ENCODE results near the gene DAB1. TPM values are rescaled to one million over a fixed set of nuclear protein-coding genes. Genes with fewer than 3 reads are reported as not detected.

The DAB1 gene
- total and polyA plus RNA-seq, 7 donors = under 0.01 to 1.1 (median 0.75) TPM; not detected in 1

DNA sequence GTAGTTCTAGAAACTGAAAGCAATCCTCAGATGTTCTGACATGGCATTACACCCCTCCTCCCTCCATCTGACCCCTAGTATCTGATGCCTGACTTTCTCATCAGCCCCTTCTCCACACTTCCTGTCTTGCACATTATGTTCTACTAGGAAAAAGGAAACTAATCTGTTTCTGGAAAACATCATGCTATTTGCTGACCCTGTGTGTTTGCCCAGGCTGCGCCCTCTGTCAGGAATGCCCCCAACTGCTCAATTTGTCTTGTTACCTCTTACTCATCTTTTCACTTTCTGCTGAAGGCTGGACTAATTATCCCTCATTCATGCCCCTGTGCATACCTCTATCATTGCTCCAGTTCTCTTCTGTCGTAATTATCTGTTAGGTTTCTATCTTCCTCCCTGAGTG, 37.5 kb upstream of the DAB1 start:
- intact Hi-C loops (cut with DNase I) = no loop called here
- no peaks in the 10 kb centered on the region for H3K36me3 ChIP-seq
- 38 to 72% methylated on average over 2 of the region's 2 CpGs for WGBS, 2 donors
- H3K4me3 ChIP-seq = no peak overlapping the region
- no peaks in the 10 kb centered on the region for H3K9me3 ChIP-seq
- TF ChIP-seq POLR2AphosphoS5 (IDR thresholded peaks at IDR 0.05) (no peak), POLR2A (IDR thresholded peaks at IDR 0.05) (no peak), CTCF (IDR thresholded peaks at IDR 0.05) (no peak), EP300 (IDR thresholded peaks at IDR 0.05) (no peak)
- DNase-seq = no peak
- no peak overlapping the region for H3K27ac ChIP-seq
- no peaks in the 10 kb centered on the region for H3K27me3 ChIP-seq
- no peaks in the 10 kb centered on the region for H3K4me1 ChIP-seq

GRCh38 chr1:57451516-57451915, 27.7 kb upstream of the DAB1 start:
- Histone ChIP-seq H3K27ac (no peak overlapping the region), H3K4me3 (no peak overlapping the region), H3K27me3 (no peaks in the 10 kb centered on the region), H3K36me3 (no peaks in the 10 kb centered on the region), H3K9me3 (no peaks in the 10 kb centered on the region), H3K4me1 (no peaks in the 10 kb centered on the region)
- TF ChIP-seq CTCF (IDR thresholded peaks at IDR 0.05) (no peak), POLR2A (IDR thresholded peaks at IDR 0.05) (no peak), EP300 (IDR thresholded peaks at IDR 0.05) (no peak), POLR2AphosphoS5 (IDR thresholded peaks at IDR 0.05) (no peak)
- WGBS, 2 donors = 71 to 75% methylated on average over 5 of the region's 5 CpGs
- intact Hi-C loops (cut with DNase I) = no loop called here
- no peak for DNase-seq

GRCh38 chr1:57450981-57451380, 27.1 kb upstream of the DAB1 start:
- intact Hi-C loops (cut with DNase I) = no loop called here
- no peak for DNase-seq
- Histone ChIP-seq H3K4me3 (no peak overlapping the region), H3K9me3 (no peaks in the 10 kb centered on the region), H3K4me1 (no peaks in the 10 kb centered on the region), H3K27ac (no peak overlapping the region), H3K36me3 (no peaks in the 10 kb centered on the region), H3K27me3 (no peaks in the 10 kb centered on the region)
- WGBS, 2 donors = 48 to 54% methylated on average over 3 of the region's 3 CpGs
- TF ChIP-seq CTCF (IDR thresholded peaks at IDR 0.05) (no peak), POLR2A (IDR thresholded peaks at IDR 0.05) (no peak), EP300 (IDR thresholded peaks at IDR 0.05) (no peak), POLR2AphosphoS5 (IDR thresholded peaks at IDR 0.05) (no peak)

- Histone ChIP-seq H3K4me3 (no peak overlapping the region), H3K4me1 (no peaks in the 10 kb centered on the region), H3K9me3 (no peaks in the 10 kb centered on the region), H3K36me3 (no peaks in the 10 kb centered on the region), H3K27ac (no peak overlapping the region), H3K27me3 (no peaks in the 10 kb centered on the region)
- no peak for DNase-seq
- WGBS, 2 donors = 85 to 93% methylated on average over 3 of the region's 3 CpGs
- intact Hi-C loops (cut with DNase I) = no loop called here
- TF ChIP-seq CTCF (IDR thresholded peaks at IDR 0.05) = no peak
- no peak for TF ChIP-seq POLR2AphosphoS5 (IDR thresholded peaks at IDR 0.05)
- TF ChIP-seq EP300 (IDR thresholded peaks at IDR 0.05) = no peak
- no peak for TF ChIP-seq POLR2A (IDR thresholded peaks at IDR 0.05)
These were observed 23.7 kb upstream of the DAB1 start for GRCh38 chr1:57447551-57447950.

DNA sequence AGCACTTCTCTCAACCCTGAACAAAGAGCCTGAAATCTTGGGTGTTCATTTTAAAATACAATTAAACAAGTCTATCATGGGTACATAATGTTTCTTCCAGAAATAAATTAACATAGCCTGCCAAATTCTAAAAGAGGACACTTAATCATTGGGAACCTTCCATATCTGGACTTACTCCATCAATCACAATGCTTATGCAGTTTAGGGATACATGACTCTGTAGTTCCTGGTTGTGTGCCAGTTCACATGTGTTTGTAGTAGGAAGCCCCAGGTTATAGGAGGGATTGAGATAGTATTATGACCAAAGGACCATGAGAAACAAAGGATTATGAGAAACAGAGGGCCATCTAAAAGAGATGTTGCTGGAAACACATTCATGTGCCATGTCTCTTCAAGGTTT, 19.1 kb upstream of the DAB1 start:
- Histone ChIP-seq H3K36me3 (no peaks in the 10 kb centered on the region), H3K27ac (no peak overlapping the region), H3K4me3 (no peak overlapping the region), H3K27me3 (no peaks in the 10 kb centered on the region), H3K4me1 (no peaks in the 10 kb centered on the region), H3K9me3 (no peaks in the 10 kb centered on the region)
- DNase-seq = no peak
- intact Hi-C loops (cut with DNase I) = no loop called here
- TF ChIP-seq POLR2A (IDR thresholded peaks at IDR 0.05) (no peak), POLR2AphosphoS5 (IDR thresholded peaks at IDR 0.05) (no peak), EP300 (IDR thresholded peaks at IDR 0.05) (no peak), CTCF (IDR thresholded peaks at IDR 0.05) (no peak)

Data from sigmoid colon (tissue), 7 donors.